ENCODE results near the gene UBE2I.

Gene UBE2I

DNA sequence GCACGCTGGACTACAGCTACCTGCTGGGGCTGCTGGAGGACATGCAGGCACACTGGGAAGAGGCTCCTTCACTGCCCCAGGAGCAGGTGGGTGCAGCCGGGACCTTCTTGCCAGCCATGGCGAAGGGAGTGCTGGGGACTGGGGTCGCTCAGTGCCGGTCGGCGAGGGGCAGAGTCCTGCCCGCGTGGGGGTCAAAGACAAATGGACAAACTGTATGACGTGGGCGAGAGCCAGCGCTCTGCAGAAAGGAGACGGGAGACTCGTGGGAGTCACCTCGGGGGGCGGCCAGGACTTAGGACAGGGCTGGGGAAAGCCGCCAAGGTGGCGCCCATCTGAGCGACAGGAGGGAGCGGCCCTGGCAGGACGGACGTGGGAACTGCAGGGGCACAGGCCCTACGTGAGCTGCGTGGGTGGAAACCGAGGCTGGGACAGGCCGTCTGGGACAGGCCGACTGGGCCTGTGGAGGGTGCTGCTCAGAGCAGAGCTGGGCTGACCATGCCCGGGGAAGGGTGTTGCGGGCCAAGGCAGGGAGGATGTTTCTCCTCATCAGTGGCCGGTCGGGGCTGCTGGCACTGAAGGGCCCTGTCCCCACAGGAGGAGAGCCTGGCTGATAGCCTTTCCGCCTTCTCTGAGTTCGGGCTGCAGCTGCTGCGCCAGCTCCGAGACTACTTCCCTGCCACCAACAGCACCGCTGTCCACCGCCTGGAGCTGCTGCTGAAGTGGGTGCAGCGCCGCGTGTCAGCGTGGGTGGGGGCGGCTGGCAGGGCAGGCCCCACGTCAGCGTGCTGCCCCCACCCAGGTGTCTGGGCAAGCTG lies 34.2 kb downstream of the UBE2I start:
- peaks cover 10% of the 10 kb centered on the region for H3K4me1 ChIP-seq (ENCODE audit: insufficient read depth, insufficient read length)
- no peak overlapping the region for H3K4me3 ChIP-seq (ENCODE audit: insufficient read length, low read depth)
- DNase-seq (ENCODE audit: low read depth, low spot score), result no peak
- TF ChIP-seq SUZ12 (IDR thresholded peaks at IDR 0.05; ENCODE audit: extremely low read depth, insufficient read depth, insufficient read length), result no peak
- TF ChIP-seq YY1 (IDR thresholded peaks at IDR 0.05; ENCODE audit: insufficient read depth, insufficient read length), result no peak
- no peak for TF ChIP-seq ZNF274 (IDR thresholded peaks at IDR 0.05; ENCODE audit: low read depth, low read length)
- peaks cover 17% of the 10 kb centered on the region for H3K36me3 ChIP-seq (ENCODE audit: insufficient read depth, insufficient read length, low read length)
- H3K27me3 ChIP-seq (ENCODE audit: insufficient read depth, insufficient read length), result peaks cover 9% of the 10 kb centered on the region
- peak overlapping the region; percentile 36 for H3K9ac ChIP-seq (ENCODE audit: insufficient read length, low read depth)
- H3K9me3 ChIP-seq (ENCODE audit: insufficient read depth, low read length), result no peaks in the 10 kb centered on the region

DNA sequence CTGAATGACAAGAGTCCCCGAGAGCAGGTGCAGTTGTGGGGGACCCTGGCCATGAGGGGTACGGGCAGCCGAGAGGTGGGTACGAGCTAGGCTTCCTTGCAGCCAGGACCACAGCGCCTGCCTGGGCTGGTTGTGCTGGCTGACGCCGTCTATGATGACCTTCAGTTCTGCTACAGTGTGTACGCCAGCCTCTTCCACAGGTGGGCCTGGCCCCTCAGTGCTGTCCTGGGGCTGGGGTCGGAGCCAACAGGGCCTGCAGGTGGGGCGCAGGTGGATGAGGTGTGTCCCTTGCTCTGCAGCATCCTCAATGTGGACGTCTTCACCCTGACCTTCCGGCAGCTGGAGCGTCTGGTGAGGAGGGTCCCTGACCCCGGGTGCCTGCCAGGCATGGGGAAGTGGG lies 35.1 kb downstream of the UBE2I start:
- H3K27me3 ChIP-seq (ENCODE audit: insufficient read depth, insufficient read length), result peaks cover 9% of the 10 kb centered on the region
- no peaks in the 10 kb centered on the region for H3K9me3 ChIP-seq (ENCODE audit: insufficient read depth, low read length)
- H3K4me1 ChIP-seq (ENCODE audit: insufficient read depth, insufficient read length), result peaks cover 9% of the 10 kb centered on the region
- no peak for DNase-seq (ENCODE audit: low read depth, low spot score)
- peaks cover 26% of the 10 kb centered on the region for H3K36me3 ChIP-seq (ENCODE audit: insufficient read depth, insufficient read length, low read length)
- TF ChIP-seq ZNF274 (IDR thresholded peaks at IDR 0.05; ENCODE audit: low read depth, low read length), result no peak
- no peak for TF ChIP-seq YY1 (IDR thresholded peaks at IDR 0.05; ENCODE audit: insufficient read depth, insufficient read length)
- TF ChIP-seq SUZ12 (IDR thresholded peaks at IDR 0.05; ENCODE audit: extremely low read depth, insufficient read depth, insufficient read length), result no peak
- H3K9ac ChIP-seq (ENCODE audit: insufficient read length, low read depth), result peak overlapping the region; percentile 32
- H3K4me3 ChIP-seq (ENCODE audit: insufficient read length, low read depth), result no peak overlapping the region

DNA sequence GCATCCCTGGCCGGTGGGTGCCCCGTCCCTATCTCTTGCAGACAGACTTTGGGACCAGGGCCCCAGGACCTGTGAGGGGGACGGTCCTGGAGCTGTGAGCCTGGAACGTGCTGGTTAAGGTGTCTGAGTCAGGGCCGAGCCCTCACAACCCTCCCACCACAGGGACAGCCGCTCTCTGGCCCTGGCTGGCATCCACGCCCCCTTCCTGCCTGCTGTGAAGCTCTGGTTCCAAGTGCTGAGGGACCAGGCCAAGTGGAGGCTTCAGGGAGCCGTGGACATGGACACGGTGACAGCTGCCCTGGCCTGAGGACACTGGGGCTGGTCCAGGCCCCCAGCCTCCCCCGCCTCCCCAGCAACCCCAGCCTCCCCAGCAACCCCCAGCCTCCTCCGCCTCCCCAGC lies 35.7 kb downstream of the UBE2I start:
- Histone ChIP-seq H3K36me3 (ENCODE audit: insufficient read depth, insufficient read length, low read length) (peaks cover 32% of the 10 kb centered on the region), H3K9me3 (ENCODE audit: insufficient read depth, low read length) (no peaks in the 10 kb centered on the region), H3K4me1 (ENCODE audit: insufficient read depth, insufficient read length) (peaks cover 9% of the 10 kb centered on the region), H3K4me3 (ENCODE audit: insufficient read length, low read depth) (no peak overlapping the region), H3K9ac (ENCODE audit: insufficient read length, low read depth) (peak overlapping the region; percentile 32), H3K27me3 (ENCODE audit: insufficient read depth, insufficient read length) (peaks cover 9% of the 10 kb centered on the region)
- TF ChIP-seq YY1 (IDR thresholded peaks at IDR 0.05; ENCODE audit: insufficient read depth, insufficient read length) (no peak), SUZ12 (IDR thresholded peaks at IDR 0.05; ENCODE audit: extremely low read depth, insufficient read depth, insufficient read length) (no peak), ZNF274 (IDR thresholded peaks at IDR 0.05; ENCODE audit: low read depth, low read length) (no peak)
- DNase-seq (ENCODE audit: low read depth, low spot score), result no peak

DNA sequence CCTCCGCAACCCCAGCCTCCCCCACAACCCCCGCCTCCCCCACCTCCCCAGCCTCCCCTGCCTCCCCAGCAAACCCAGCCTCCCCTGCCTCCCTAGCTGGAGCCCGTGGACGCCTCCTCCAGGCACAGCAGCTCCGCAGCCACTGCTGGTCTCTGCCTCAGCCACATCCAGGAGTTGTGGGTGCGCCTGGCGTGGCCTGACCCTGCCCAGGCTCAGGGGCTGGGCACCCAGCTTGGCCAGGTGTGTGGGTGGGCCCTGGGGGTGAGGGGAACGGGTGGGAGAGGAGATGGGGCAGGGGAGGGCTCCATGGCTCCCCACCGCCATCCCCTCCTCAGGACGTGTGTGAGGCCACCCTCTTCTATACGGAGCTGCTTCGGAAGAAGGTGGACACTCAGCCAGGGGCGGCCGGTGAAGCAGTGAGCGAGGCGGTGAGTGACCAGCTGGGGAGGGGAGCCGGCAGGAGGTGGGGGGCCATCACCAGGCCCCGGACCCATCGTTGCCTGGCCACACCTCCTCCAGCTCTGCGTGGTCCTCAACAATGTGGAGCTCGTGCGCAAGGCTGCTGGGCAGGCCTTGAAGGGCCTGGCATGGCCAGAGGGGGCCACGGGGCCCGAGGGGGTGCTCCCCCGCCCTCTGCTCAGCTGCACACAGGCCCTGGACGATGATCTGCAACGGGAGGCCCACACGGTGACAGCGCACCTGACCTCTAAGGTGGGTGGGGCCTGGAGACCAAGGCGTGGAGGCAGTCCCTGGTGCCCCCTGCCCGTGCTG lies 36.4 kb downstream of the UBE2I start:
- TF ChIP-seq SUZ12 (IDR thresholded peaks at IDR 0.05; ENCODE audit: extremely low read depth, insufficient read depth, insufficient read length), result no peak
- TF ChIP-seq ZNF274 (IDR thresholded peaks at IDR 0.05; ENCODE audit: low read depth, low read length), result no peak
- TF ChIP-seq YY1 (IDR thresholded peaks at IDR 0.05; ENCODE audit: insufficient read depth, insufficient read length), result no peak
- peaks cover 14% of the 10 kb centered on the region for H3K4me1 ChIP-seq (ENCODE audit: insufficient read depth, insufficient read length)
- peaks cover 39% of the 10 kb centered on the region for H3K36me3 ChIP-seq (ENCODE audit: insufficient read depth, insufficient read length, low read length)
- H3K9me3 ChIP-seq (ENCODE audit: insufficient read depth, low read length), result no peaks in the 10 kb centered on the region
- no peak overlapping the region for H3K4me3 ChIP-seq (ENCODE audit: insufficient read length, low read depth)
- DNase-seq (ENCODE audit: low read depth, low spot score), result no peak
- peaks cover 9% of the 10 kb centered on the region for H3K27me3 ChIP-seq (ENCODE audit: insufficient read depth, insufficient read length)
- no peak overlapping the region for H3K9ac ChIP-seq (ENCODE audit: insufficient read length, low read depth)

DNA sequence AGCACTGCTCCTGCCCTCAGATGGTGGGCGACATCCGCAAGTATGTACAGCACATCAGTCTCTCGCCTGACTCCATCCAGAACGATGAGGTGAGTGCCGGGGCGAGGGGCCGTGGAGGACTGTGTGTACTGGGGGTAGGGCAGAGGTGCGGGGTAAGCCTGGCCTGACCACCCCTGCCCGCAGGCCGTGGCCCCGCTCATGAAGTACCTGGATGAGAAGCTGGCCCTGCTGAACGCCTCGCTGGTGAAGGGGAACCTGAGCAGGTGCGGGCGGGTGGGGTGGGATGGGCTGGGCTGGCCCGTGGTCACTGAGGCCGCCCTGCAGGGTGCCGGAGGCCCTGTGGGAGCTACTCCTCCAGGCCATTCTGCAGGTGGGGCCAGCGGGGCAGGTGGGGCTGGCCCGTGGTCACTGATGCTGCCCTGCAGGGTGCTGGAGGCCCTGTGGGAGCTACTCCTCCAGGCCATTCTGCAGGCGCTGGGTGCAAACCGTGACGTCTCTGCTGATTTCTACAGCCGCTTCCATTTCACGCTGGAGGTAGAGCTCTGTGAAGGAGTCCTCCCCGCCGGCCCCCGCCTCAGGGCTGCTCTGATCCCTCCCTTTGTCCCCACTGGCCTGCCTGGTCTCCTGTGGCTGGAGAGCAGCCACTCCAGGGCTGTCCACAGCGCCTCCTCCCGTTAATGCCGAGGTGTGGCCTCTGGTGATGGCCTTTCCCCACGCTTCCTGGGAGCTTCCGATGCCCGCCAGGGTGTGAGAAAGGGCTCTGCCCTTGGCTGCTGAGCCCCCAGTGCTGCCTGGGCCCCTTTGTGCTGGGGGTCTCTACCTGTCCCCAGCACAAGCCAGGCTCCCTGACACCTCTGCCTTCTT lies 37.2 kb downstream of the UBE2I start:
- no peak for TF ChIP-seq SUZ12 (IDR thresholded peaks at IDR 0.05; ENCODE audit: extremely low read depth, insufficient read depth, insufficient read length)
- no peak for DNase-seq (ENCODE audit: low read depth, low spot score)
- Histone ChIP-seq H3K4me3 (ENCODE audit: insufficient read length, low read depth) (no peak overlapping the region), H3K9ac (ENCODE audit: insufficient read length, low read depth) (no peak overlapping the region), H3K4me1 (ENCODE audit: insufficient read depth, insufficient read length) (peaks cover 15% of the 10 kb centered on the region), H3K27me3 (ENCODE audit: insufficient read depth, insufficient read length) (peaks cover 8% of the 10 kb centered on the region), H3K36me3 (ENCODE audit: insufficient read depth, insufficient read length, low read length) (peaks cover 39% of the 10 kb centered on the region), H3K9me3 (ENCODE audit: insufficient read depth, low read length) (no peaks in the 10 kb centered on the region)

DNA sequence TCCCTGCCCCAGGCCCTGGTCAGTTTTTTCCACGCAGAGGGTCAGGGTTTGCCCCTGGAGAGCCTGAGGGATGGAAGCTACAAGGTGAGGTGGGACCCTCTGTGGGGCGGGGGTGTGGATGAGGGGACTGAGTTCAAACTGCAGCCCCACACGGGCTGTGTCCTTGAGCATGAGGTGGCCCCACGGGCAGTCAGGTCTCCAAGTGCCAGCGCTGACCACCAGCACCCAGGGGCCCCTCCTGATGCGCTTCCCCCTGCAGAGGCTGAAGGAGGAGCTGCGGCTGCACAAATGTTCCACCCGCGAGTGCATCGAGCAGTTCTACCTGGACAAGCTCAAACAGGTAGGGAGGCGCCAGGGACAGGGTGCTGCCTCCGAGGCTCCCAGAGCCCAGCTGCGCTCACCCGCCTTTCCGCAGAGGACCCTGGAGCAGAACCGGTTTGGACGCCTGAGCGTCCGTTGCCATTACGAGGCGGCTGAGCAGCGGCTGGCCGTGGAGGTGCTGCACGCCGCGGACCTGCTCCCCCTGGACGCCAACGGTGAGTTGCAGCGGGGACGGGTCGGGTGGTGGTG lies 37.9 kb downstream of the UBE2I start:
- no peak for TF ChIP-seq SUZ12 (IDR thresholded peaks at IDR 0.05; ENCODE audit: extremely low read depth, insufficient read depth, insufficient read length)
- no peak overlapping the region for H3K4me3 ChIP-seq (ENCODE audit: insufficient read length, low read depth)
- no peaks in the 10 kb centered on the region for H3K9me3 ChIP-seq (ENCODE audit: insufficient read depth, low read length)
- no peak for DNase-seq (ENCODE audit: low read depth, low spot score)
- peaks cover 2% of the 10 kb centered on the region for H3K27me3 ChIP-seq (ENCODE audit: insufficient read depth, insufficient read length)
- peaks cover 39% of the 10 kb centered on the region for H3K36me3 ChIP-seq (ENCODE audit: insufficient read depth, insufficient read length, low read length)
- H3K9ac ChIP-seq (ENCODE audit: insufficient read length, low read depth), result no peak overlapping the region
- H3K4me1 ChIP-seq (ENCODE audit: insufficient read depth, insufficient read length), result peaks cover 12% of the 10 kb centered on the region
